Renal cortical epithelial cell (primary cell): ENCODE results near the gene FAM118A. TPM values are rescaled to one million over a fixed set of nuclear protein-coding genes. Genes with fewer than 3 reads are reported as not detected.
"Not testable (repeated sequence)": the region's sequence is repeated elsewhere in the genome, so short reads cannot be mapped to it uniquely, and the experiment has no call there.

Source experiments
- DNase-seq: peaks from one replicate; pipeline ENCODE4 v3.0.0-alpha.2; 2011; ENCODE audit warnings: low read depth
- total RNA-seq: library from RNA; depleted of rRNA; stranded (reverse); fragments of >200 nt; gene quantifications from 2 replicates; pipeline ENCODE4 v1.2.3, GENCODE V29; 2014

FAM118A gene
- total RNA-seq, 1 donor from 2014 or later: 12.7 TPM

GRCh38 chr22:45281010-45281409, 28.7 kb upstream of the FAM118A start:
- DNase-seq: no peak

GRCh38 chr22:45284705-45285262, 24.9 kb upstream of the FAM118A start, which contains the start of gene UPK3A:
Gene UPK3A (plus strand): TSS chr22:45284949. CDS start chr22:45285014, 65 bp downstream.
- DNase-seq: no peak

GRCh38 chr22:45285263-45286058, 24.3 kb upstream of the FAM118A start:
- no peak for DNase-seq

- no peak for DNase-seq
These were observed 22.7 kb upstream of the FAM118A start for GRCh38 chr22:45286854-45287551.

GRCh38 chr22:45290410-45290936, 19.3 kb upstream of the FAM118A start:
- DNase-seq: peak; percentile 63

GRCh38 chr22:45291061-45291930, 18.4 kb upstream of the FAM118A start:
- DNase-seq: no peak

GRCh38 chr22:45291931-45292290, 17.8 kb upstream of the FAM118A start:
- DNase-seq: no peak

- no peak for DNase-seq
These were observed 16.8 kb upstream of the FAM118A start for GRCh38 chr22:45292731-45293442.

- DNase-seq: no peak
These were observed 15.7 kb upstream of the FAM118A start for GRCh38 chr22:45294030-45294429.

GRCh38 chr22:45295004-45295403, 14.7 kb upstream of the FAM118A start:
- not testable (repeated sequence) for DNase-seq

GRCh38 chr22:45295492-45295891, 14.2 kb upstream of the FAM118A start:
- no peak for DNase-seq

- DNase-seq: no peak
These were observed 13.0 kb upstream of the FAM118A start for GRCh38 chr22:45296628-45297297.

- DNase-seq: no peak
These were observed 10.7 kb upstream of the FAM118A start for GRCh38 chr22:45298934-45299505.

- DNase-seq: no peak
These were observed 7.0 kb upstream of the FAM118A start for GRCh38 chr22:45302751-45303150.

GRCh38 chr22:45303181-45303580, 6.6 kb upstream of the FAM118A start:
- DNase-seq: no peak

GRCh38 chr22:45304971-45305370, 4.8 kb upstream of the FAM118A start:
- no peak for DNase-seq

- no peak for DNase-seq
These were observed 4.2 kb upstream of the FAM118A start for GRCh38 chr22:45305456-45306075.

- DNase-seq: no peak
These were observed 3.6 kb upstream of the FAM118A start for GRCh38 chr22:45306139-45306538.

- DNase-seq: no peak
These were observed 1.3 kb upstream of the FAM118A start for GRCh38 chr22:45308391-45308956.
